HepG2 (cell line): Measurements from ENCODE around the gene BCL2L11. TPM values are rescaled to one million over a fixed set of nuclear protein-coding genes. Genes with fewer than 3 reads are reported as not detected.

Experiments
- AKAP8 ChIP-seq: sonication (generic); formaldehyde crosslinking; IDR thresholded peaks from 2 replicates; pipeline ENCODE4 v1.5.1; 2020; ENCODE audit warnings: mild to moderate bottlenecking, missing genetic modification reagents
- KMT2A ChIP-seq: sonication (generic); formaldehyde crosslinking; IDR thresholded peaks from 2 replicates; pipeline ENCODE4 v1.4.0; 2020; ENCODE audit warnings: missing genetic modification reagents
- MAX ChIP-seq: IDR thresholded peaks from 2 replicates; pipeline ENCODE4 v1.6.1; 2012; ENCODE audit warnings: inconsistent platforms
- MLLT10 ChIP-seq: sonication (generic); formaldehyde crosslinking; IDR thresholded peaks from 2 replicates; pipeline ENCODE4 v1.4.0; 2020; ENCODE audit warnings: missing genetic modification reagents
- NCOA5 ChIP-seq: sonication (generic); formaldehyde crosslinking; IDR thresholded peaks from 2 replicates; pipeline ENCODE4 v1.4.0; 2020; ENCODE audit warnings: missing genetic modification reagents
- NFYB ChIP-seq: sonication (generic); formaldehyde crosslinking; IDR thresholded peaks from 2 replicates; pipeline ENCODE4 v1.4.0; 2020; ENCODE audit warnings: missing genetic modification reagents
- PCBP2 ChIP-seq: fragments of 200-400 bp; formaldehyde crosslinking; optimal IDR thresholded peaks from 2 replicates; pipeline ENCODE3; 2018; ENCODE audit warnings: low read length, low read depth; ENCODE audit not compliant: poor library complexity, severe bottlenecking
- POGK ChIP-seq: sonication (generic); formaldehyde crosslinking; conservative IDR thresholded peaks from 2 replicates; pipeline ENCODE4 v1.8.0; 2022; ENCODE audit warnings: mild to moderate bottlenecking, moderate library complexity, missing genetic modification reagents
- SIX4 ChIP-seq: sonication (generic); formaldehyde crosslinking; IDR thresholded peaks from 2 replicates; pipeline ENCODE4 v1.4.0; 2020; ENCODE audit warnings: missing genetic modification reagents
- TOPORS ChIP-seq: sonication (generic); formaldehyde crosslinking; IDR thresholded peaks from 2 replicates; pipeline ENCODE4 v1.8.0; 2023; ENCODE audit warnings: mild to moderate bottlenecking, missing genetic modification reagents
- ZBTB7A ChIP-seq: sonication (generic); formaldehyde crosslinking; IDR thresholded peaks from 2 replicates; pipeline ENCODE4 v1.8.0; 2022; ENCODE audit warnings: mild to moderate bottlenecking, missing genetic modification reagents
- ZFP62 ChIP-seq: sonication (generic); formaldehyde crosslinking; IDR thresholded peaks from 2 replicates; pipeline ENCODE4 v1.4.0; 2020; ENCODE audit warnings: missing genetic modification reagents
- ZNF230 ChIP-seq: sonication (generic); formaldehyde crosslinking; IDR thresholded peaks from 2 replicates; pipeline ENCODE4 v1.4.0; 2020; ENCODE audit warnings: mild to moderate bottlenecking, missing genetic modification reagents
- ZNF232 ChIP-seq: sonication (generic); formaldehyde crosslinking; IDR thresholded peaks from 2 replicates; pipeline ENCODE4 v1.4.0; 2020; ENCODE audit warnings: missing genetic modification reagents, borderline replicate concordance
- ZNF260 ChIP-seq: sonication (generic); formaldehyde crosslinking; IDR thresholded peaks from 2 replicates; pipeline ENCODE4 v1.4.0; 2020; ENCODE audit warnings: missing genetic modification reagents, low read depth, mild to moderate bottlenecking, borderline replicate concordance
- ZNF264 ChIP-seq: sonication (generic); formaldehyde crosslinking; IDR thresholded peaks from 2 replicates; pipeline ENCODE4 v1.4.0; 2020; ENCODE audit warnings: missing genetic modification reagents
- ZNF350 ChIP-seq: sonication (generic); formaldehyde crosslinking; IDR thresholded peaks from 2 replicates; pipeline ENCODE4 v1.4.0; 2020; ENCODE audit warnings: mild to moderate bottlenecking, low read depth, missing genetic modification reagents, borderline replicate concordance
- ZNF558 ChIP-seq: sonication (generic); formaldehyde crosslinking; IDR thresholded peaks from 2 replicates; pipeline ENCODE4 v1.9.0; 2022; ENCODE audit warnings: mild to moderate bottlenecking, missing genetic modification reagents, borderline replicate concordance
- ZNF570 ChIP-seq: sonication (generic); formaldehyde crosslinking; IDR thresholded peaks from 2 replicates; pipeline ENCODE4 v1.4.0; 2020; ENCODE audit warnings: mild to moderate bottlenecking, missing genetic modification reagents, borderline replicate concordance
- ZSCAN21 ChIP-seq: sonication (generic); formaldehyde crosslinking; IDR thresholded peaks from 2 replicates; pipeline ENCODE4 v1.8.0; 2022; ENCODE audit warnings: mild to moderate bottlenecking, missing genetic modification reagents, moderate library complexity, borderline replicate concordance
- polyA plus RNA-seq, 8 experiments: library from polyadenylated mRNA; depleted of rRNA in 3 of 8; stranded (reverse) in 7 of 8; unstranded in 1 of 8; fragments of >200 nt; fragmentation: Illumina TruSeq in 4 of 8; extraction: Trizol in 4 of 8; gene quantifications; 2 replicates each; pipeline versions ENCODE4 v1.2.1 to v1.2.3, GENCODE V29; 2011 to 2016; ENCODE audit warnings: low read depth in 4 of 8, missing spikeins in 1 of 8, mixed read lengths in 1 of 8; ENCODE audit not compliant: insufficient read depth in 1 of 8
- total RNA-seq, 5 experiments: library from RNA; depleted of rRNA; stranded (reverse); fragments of >200 nt; fragmentation: Illumina TruSeq; extraction: Trizol; gene quantifications; 2 replicates each; pipeline ENCODE4 v1.2.3, GENCODE V29; 2016; ENCODE audit warnings: low read depth in 1 of 5
- TF ChIP-seq, protein P1 (sequence below): sonication (generic); formaldehyde crosslinking; IDR thresholded peaks from 2 replicates; pipeline ENCODE4 v1.5.0; 2020; ENCODE audit warnings: mild to moderate bottlenecking, missing genetic modification reagents
- TF ChIP-seq, protein P2 (sequence below): IDR thresholded peaks from 2 replicates; pipeline ENCODE4 v1.6.1; 2016; ENCODE audit warnings: missing compliant biosample characterization, missing genetic modification reagents, borderline replicate concordance

BCL2L11 gene
- total and polyA plus RNA-seq, 2 of the 13 experiments (the other 11 are each of a cell fraction or from before 2014, with no cell fraction given): 6.1 to 9.7 TPM

- TF ChIP-seq POGK (CRISPR knock-in tag): peak; percentile 16; the same call in 1 of the 2 replicates
- no peak for TF ChIP-seq TOPORS (CRISPR knock-in tag)
- TF ChIP-seq ZBTB7A (CRISPR knock-in tag): peak; percentile 40; the same call in 1 of the 2 replicates
- no peak; the same call in 1 of the 2 replicates for TF ChIP-seq ZNF558 (CRISPR knock-in tag)
- TF ChIP-seq, protein P1, sequence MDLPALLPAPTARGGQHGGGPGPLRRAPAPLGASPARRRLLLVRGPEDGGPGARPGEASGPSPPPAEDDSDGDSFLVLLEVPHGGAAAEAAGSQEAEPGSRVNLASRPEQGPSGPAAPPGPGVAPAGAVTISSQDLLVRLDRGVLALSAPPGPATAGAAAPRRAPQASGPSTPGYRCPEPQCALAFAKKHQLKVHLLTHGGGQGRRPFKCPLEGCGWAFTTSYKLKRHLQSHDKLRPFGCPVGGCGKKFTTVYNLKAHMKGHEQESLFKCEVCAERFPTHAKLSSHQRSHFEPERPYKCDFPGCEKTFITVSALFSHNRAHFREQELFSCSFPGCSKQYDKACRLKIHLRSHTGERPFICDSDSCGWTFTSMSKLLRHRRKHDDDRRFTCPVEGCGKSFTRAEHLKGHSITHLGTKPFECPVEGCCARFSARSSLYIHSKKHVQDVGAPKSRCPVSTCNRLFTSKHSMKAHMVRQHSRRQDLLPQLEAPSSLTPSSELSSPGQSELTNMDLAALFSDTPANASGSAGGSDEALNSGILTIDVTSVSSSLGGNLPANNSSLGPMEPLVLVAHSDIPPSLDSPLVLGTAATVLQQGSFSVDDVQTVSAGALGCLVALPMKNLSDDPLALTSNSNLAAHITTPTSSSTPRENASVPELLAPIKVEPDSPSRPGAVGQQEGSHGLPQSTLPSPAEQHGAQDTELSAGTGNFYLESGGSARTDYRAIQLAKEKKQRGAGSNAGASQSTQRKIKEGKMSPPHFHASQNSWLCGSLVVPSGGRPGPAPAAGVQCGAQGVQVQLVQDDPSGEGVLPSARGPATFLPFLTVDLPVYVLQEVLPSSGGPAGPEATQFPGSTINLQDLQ (CRISPR knock-in tag): no peak; the same call in 1 of the 2 replicates
- TF ChIP-seq MLLT10 (CRISPR knock-in tag): no peak
- peak; percentile 84; the same call in 1 of the 2 replicates for TF ChIP-seq KMT2A (CRISPR knock-in tag)
- TF ChIP-seq ZNF350 (CRISPR knock-in tag): peak; percentile 30
- TF ChIP-seq ZNF264 (CRISPR knock-in tag): no peak
- TF ChIP-seq ZFP62: no peak
- TF ChIP-seq MAX: peak; percentile 89
- no peak for TF ChIP-seq ZNF570 (CRISPR knock-in tag)
- no peak for TF ChIP-seq AKAP8 (CRISPR knock-in tag)
- TF ChIP-seq PCBP2: no peak
- no peak for TF ChIP-seq NCOA5 (CRISPR knock-in tag)
- TF ChIP-seq ZNF260 (CRISPR knock-in tag): no peak
- TF ChIP-seq SIX4 (CRISPR knock-in tag): 0 out of 2 replicates have a peak, but pooled peaks have one; percentile 11
- peak; percentile 73 for TF ChIP-seq ZNF232
- peak; percentile 88 for TF ChIP-seq ZSCAN21 (CRISPR knock-in tag)
- peak; percentile 83 for TF ChIP-seq NFYB
- no peak for TF ChIP-seq ZNF230 (CRISPR knock-in tag)
- TF ChIP-seq, protein P2, sequence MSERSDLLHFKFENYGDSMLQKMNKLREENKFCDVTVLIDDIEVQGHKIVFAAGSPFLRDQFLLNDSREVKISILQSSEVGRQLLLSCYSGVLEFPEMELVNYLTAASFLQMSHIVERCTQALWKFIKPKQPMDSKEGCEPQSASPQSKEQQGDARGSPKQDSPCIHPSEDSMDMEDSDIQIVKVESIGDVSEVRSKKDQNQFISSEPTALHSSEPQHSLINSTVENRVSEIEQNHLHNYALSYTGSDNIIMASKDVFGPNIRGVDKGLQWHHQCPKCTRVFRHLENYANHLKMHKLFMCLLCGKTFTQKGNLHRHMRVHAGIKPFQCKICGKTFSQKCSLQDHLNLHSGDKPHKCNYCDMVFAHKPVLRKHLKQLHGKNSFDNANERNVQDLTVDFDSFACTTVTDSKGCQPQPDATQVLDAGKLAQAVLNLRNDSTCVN (CRISPR knock-in tag): 0 out of 2 replicates have a peak, but pooled peaks have one; percentile 60
Measured at GRCh38 chr2:111121828-111122630, 1.3 kb downstream of the BCL2L11 start (continued).
